22Rv1 (cell line): ENCODE data around the gene GATA2.

Experiments
- H3K27ac ChIP-seq: fragments of 450-650 bp; 2 replicates; pipeline ENCODE4 v1.5.1; 2017
- ZFX ChIP-seq: fragments of 450-650 bp; IDR thresholded peaks from 2 replicates; pipeline ENCODE4 v1.6.1; 2017; ENCODE audit warnings: antibody characterized with exemption, borderline replicate concordance
- TF ChIP-seq, protein P1 (sequence below): fragments of 450-650 bp; IDR thresholded peaks from 2 replicates; pipeline ENCODE4 v1.5.1; 2017; ENCODE audit warnings: mild to moderate bottlenecking

The GATA2 gene

DNA sequence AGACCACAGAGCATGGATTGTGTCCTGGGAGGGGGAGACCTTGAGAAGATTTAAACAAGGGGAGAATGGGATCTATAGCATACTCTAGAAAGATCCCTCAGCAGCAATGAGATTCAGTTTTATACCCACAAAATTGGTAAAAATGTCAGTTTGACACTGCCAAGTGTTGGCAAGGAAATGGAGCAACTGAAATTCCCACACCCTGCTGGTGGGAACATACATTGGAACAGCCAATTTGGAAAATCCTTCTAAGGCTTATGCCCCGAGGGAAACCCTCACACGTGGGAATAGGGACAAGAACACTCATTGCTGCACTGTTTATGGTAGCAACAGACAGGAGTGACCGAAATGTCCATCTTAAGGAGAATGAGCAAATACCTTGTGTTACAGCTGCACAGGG is 21.3 kb downstream of the GATA2 start:
- no peak for TF ChIP-seq ZFX
- TF ChIP-seq, protein P1, sequence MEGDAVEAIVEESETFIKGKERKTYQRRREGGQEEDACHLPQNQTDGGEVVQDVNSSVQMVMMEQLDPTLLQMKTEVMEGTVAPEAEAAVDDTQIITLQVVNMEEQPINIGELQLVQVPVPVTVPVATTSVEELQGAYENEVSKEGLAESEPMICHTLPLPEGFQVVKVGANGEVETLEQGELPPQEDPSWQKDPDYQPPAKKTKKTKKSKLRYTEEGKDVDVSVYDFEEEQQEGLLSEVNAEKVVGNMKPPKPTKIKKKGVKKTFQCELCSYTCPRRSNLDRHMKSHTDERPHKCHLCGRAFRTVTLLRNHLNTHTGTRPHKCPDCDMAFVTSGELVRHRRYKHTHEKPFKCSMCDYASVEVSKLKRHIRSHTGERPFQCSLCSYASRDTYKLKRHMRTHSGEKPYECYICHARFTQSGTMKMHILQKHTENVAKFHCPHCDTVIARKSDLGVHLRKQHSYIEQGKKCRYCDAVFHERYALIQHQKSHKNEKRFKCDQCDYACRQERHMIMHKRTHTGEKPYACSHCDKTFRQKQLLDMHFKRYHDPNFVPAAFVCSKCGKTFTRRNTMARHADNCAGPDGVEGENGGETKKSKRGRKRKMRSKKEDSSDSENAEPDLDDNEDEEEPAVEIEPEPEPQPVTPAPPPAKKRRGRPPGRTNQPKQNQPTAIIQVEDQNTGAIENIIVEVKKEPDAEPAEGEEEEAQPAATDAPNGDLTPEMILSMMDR, result no peak
- no peak overlapping the region for H3K27ac ChIP-seq

DNA sequence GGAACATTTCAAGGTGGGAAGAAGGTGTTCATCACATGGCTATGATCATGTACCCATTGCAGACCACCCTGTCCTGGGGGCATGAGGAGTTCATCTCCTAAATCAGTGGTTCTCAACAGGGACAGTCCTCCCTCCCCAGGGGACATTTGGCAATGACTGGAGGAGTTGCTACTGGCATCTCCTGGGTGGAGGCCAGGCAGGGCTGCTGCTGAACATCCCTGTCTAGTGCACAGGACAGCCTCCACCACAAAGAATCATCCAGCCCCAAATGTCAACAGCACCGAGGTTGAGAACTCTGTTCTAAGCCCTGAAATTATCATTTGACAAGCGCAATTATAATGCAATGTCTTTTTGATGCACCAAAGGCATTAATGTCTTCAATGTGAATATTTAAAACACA is 21.9 kb downstream of the GATA2 start:
- no peak for TF ChIP-seq ZFX
- TF ChIP-seq, protein P1, result no peak
- no peak overlapping the region for H3K27ac ChIP-seq

- no peak for TF ChIP-seq ZFX
- TF ChIP-seq, protein P1, result no peak
- H3K27ac ChIP-seq, result no peak overlapping the region
Measured at GRCh38 chr3:128470134-128470899, 22.7 kb downstream of the GATA2 start.

DNA sequence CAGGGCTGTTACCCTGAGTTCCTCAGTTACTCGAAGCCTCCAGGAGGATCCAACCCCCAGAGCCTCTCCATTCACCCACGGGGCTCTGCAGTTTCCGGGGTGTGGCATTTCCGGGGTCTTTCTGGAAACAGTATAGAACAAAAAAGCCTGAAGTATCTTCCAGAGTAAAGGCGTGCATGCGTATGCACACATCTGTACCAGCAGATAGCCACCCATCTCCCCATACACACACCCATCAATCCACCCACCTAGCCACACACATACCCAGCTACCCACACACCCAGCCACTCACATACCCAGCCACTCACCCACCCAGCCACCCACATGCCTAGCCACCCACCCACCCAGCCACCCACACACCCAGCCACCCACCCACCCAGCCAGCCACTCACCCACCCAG is 23.4 kb downstream of the GATA2 start:
- TF ChIP-seq, protein P1, result no peak
- TF ChIP-seq ZFX, result no peak

GRCh38 chr3:128468791-128469527 is 24.0 kb downstream of the GATA2 start:
- TF ChIP-seq, protein P1, result no peak
- H3K27ac ChIP-seq, result no peak overlapping the region

More for the DNA sequence above, 23.4 kb downstream of the GATA2 start:
- H3K27ac ChIP-seq, result no peak overlapping the region

DNA sequence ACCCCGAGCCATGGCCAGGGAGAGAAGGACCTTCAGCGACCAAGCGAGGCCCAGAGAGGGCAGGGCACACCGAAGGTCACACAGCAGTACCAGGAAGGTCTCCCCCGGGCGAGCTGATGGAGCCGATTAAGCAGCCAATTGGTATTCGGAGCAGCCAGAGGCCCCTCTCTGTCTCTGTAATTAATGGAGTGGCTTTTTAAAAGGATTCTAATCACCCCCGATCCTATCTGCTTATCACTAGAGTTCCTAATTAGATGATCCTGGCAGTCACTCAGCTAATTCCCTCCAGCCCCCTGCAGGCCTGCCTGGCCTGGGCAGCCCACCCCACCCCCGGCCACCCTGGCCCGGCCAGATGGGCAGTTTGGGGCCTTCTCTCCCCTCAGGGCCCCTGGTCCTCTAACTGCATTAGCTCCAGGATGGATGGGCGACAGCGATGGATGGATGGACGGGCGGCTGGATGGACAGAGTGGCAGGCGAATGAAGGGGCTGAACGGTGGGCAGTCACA is 24.7 kb downstream of the GATA2 start:
- H3K27ac ChIP-seq, result no peak overlapping the region
- TF ChIP-seq, protein P1, result no peak
- TF ChIP-seq ZFX, result no peak
